SHP77 treated with DMSO at 0.1 percent for 48 hours (cell line): ENCODE measurements around the gene BICDL1.

Experiments used
- DNase-seq: peaks from one replicate; lab custom pipeline; 2025; lab: John Stamatoyannopoulos, UW

BICDL1 gene

GRCh38 chr12:120101182-120101581 is 112.1 kb downstream of the BICDL1 start:
- no peak for DNase-seq

GRCh38 chr12:120101617-120102016 is 112.6 kb downstream of the BICDL1 start:
- DNase-seq, result no peak

- no peak for DNase-seq
Observed at GRCh38 chr12:120102189-120103043, 113.4 kb downstream of the BICDL1 start.

- no peak for DNase-seq
Observed at GRCh38 chr12:120103044-120103338, 114.0 kb downstream of the BICDL1 start.

GRCh38 chr12:120103371-120103770 is 114.3 kb downstream of the BICDL1 start:
- DNase-seq, result no peak

- no peak for DNase-seq
Observed at GRCh38 chr12:120106151-120106550, 117.1 kb downstream of the BICDL1 start.

- DNase-seq, result no peak
Observed at GRCh38 chr12:120109570-120110267, 120.7 kb downstream of the BICDL1 start.

- DNase-seq, result no peak
Observed at GRCh38 chr12:120110550-120111501, 121.8 kb downstream of the BICDL1 start.

- no peak for DNase-seq
Observed at GRCh38 chr12:120115066-120115465, 126.0 kb downstream of the BICDL1 start.

GRCh38 chr12:120115692-120116440 is 126.8 kb downstream of the BICDL1 start:
- no peak for DNase-seq

GRCh38 chr12:120116441-120116791 is 127.4 kb downstream of the BICDL1 start, which contains the start of gene RAB35:
RAB35 (minus strand) TSS chr12:120116753; CDS start chr12:120116650, 103 bp downstream.
- DNase-seq, result no peak

- peak; percentile 74 for DNase-seq
Observed at GRCh38 chr12:120116792-120117651, 128.0 kb downstream of the BICDL1 start.

- no peak for DNase-seq
Observed at GRCh38 chr12:120117961-120118320, 128.9 kb downstream of the BICDL1 start.

GRCh38 chr12:120118321-120119061 is 129.5 kb downstream of the BICDL1 start:
- peak; percentile 42 for DNase-seq

GRCh38 chr12:120119271-120119973 is 130.4 kb downstream of the BICDL1 start:
- no peak for DNase-seq

GRCh38 chr12:120121343-120121742 is 132.3 kb downstream of the BICDL1 start:
- DNase-seq, result no peak

GRCh38 chr12:120121766-120122293 is 132.8 kb downstream of the BICDL1 start:
- no peak for DNase-seq

GRCh38 chr12:120125029-120125428 is 136.0 kb downstream of the BICDL1 start:
- DNase-seq, result no peak
